Measurements from ENCODE around the gene TMBIM6. TPM values are rescaled to one million over a fixed set of nuclear protein-coding genes. Genes with fewer than 3 reads are reported as not detected.

The TMBIM6 gene
- total RNA-seq, 4 donors from 2014 or later: 181 to 310 (median 224) TPM

- no peaks in the 10 kb centered on the region for H3K27me3 ChIP-seq
- in situ Hi-C loops (cut with MboI; ENCODE audit: low sequenced_read_pairs in 4 of 4) (no loop called here), intact Hi-C loops (cut with DNase I; ENCODE audit: low total_unique reads) (no loop called here)
- peaks cover 82 to 83% of the 10 kb centered on the region in 2 donors for H3K4me1 ChIP-seq
- no peak for TF ChIP-seq POLR2A (IDR thresholded peaks at IDR 0.05)
- no peak for TF ChIP-seq CTCF (IDR thresholded peaks at IDR 0.05 in 4 of 5, conservative IDR thresholded peaks at IDR 0.05 in 1 of 5)
- peak overlapping the region; percentile 60 to 73 (median 70) for H3K27ac ChIP-seq
- no peaks in the 10 kb centered on the region for H3K9me3 ChIP-seq
- H3K4me3 ChIP-seq: no peak overlapping the region
- peak; percentile 17 to 63 for DNase-seq
- peaks cover 0 to 27% of the 10 kb centered on the region in 2 donors for H3K36me3 ChIP-seq
- ATAC-seq: peak; percentile 99 to 100
Observed at GRCh38 chr12:49750027-49750995, 9.0 kb downstream of the TMBIM6 start.

DNA sequence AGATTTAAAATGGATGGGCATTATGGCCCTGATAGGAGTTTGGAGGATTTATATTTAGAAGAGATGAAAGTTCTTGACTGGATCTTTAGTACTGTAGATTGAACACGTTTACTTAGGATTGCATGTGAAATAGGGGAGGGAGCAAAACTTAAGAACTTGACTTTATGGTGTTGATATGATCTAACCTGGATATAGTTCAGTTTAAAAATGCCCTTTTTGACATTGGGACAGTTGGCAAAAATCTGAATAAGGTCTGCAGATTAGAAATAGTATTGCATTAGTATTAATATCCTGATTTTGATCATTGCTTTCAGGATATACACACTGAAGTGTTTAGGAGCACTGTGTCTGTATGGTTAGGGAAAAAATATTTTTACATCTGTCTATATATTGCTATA lies 9.6 kb downstream of the TMBIM6 start:
- no peaks in the 10 kb centered on the region for H3K27me3 ChIP-seq
- no peak for DNase-seq
- no peak overlapping the region for H3K4me3 ChIP-seq
- peaks cover 0 to 34% of the 10 kb centered on the region in 2 donors for H3K36me3 ChIP-seq
- H3K9me3 ChIP-seq: no peaks in the 10 kb centered on the region
- H3K27ac ChIP-seq: peak overlapping the region; percentile 60 to 73 (median 70)
- TF ChIP-seq POLR2A (IDR thresholded peaks at IDR 0.05): no peak
- TF ChIP-seq CTCF (IDR thresholded peaks at IDR 0.05 in 4 of 5, conservative IDR thresholded peaks at IDR 0.05 in 1 of 5): no peak
- peaks cover 76 to 79% of the 10 kb centered on the region in 2 donors for H3K4me1 ChIP-seq
- in situ Hi-C loops (cut with MboI; ENCODE audit: low sequenced_read_pairs in 4 of 4) (no loop called here), intact Hi-C loops (cut with DNase I; ENCODE audit: low total_unique reads) (no loop called here)
- no peak for ATAC-seq

DNA sequence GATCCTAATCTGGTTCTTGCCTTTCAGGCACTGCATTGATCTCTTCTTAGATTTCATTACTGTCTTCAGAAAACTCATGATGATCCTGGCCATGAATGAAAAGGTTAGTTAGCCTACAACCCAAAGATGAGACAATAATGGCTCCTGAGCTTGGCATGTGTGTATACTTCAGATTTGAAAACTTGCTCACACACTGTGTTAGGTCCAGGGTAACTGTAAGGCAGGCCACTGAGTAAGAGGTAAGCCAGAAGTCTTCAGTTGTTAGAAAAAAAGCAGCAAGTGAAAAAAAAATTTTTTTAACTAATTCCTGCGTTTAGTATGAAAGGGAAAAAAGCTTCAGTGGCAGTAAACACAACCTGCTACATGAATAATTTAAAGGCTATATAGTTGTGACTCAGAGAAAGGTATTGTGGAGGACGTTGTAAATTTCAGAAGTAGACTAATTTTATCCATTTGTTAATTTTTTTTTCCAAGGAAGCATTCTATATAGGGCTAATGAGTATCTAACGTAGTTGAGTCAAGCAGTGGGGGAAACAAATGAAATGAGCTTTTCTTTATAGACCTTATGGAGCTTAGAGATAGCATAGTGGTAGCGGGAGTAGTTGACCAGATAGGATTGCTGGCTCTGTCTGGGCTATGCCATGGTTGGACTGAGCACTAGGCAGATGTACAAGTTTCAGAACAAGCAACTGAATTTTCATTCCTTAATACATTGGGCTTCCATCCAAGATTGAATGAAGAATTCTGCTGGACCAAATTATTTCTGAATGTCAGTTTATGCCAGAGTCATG lies 20.5 kb downstream of the TMBIM6 start:
- TF ChIP-seq POLR2A (IDR thresholded peaks at IDR 0.05) (no peak), CTCF (IDR thresholded peaks at IDR 0.05 in 4 of 5, conservative IDR thresholded peaks at IDR 0.05 in 1 of 5) (no peak)
- no peak for ATAC-seq
- intact Hi-C loops (cut with DNase I; ENCODE audit: low total_unique reads): no loop called here

DNA sequence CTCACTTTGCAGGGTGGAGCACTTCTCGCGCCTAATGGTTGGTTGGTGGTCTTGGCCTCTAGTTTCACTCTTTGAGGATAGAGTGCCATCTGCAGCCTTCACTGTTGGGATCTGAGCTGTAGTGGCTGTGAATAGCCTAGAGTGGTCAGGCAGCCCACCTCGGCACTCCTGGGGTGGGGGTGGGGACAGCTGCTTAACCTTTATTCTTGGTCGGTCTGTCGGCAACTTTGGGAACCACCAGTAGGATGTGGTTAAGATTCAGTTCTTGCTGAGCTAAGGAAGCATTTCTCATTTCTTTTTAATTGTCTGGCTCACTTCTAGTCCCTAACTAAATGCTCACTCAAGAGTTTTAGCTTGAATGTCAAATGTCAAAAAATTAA lies 21.1 kb downstream of the TMBIM6 start:
- TF ChIP-seq POLR2A (IDR thresholded peaks at IDR 0.05) (no peak), CTCF (IDR thresholded peaks at IDR 0.05 in 4 of 5, conservative IDR thresholded peaks at IDR 0.05 in 1 of 5) (no peak)
- DNase-seq: no peak
- intact Hi-C loops (cut with DNase I; ENCODE audit: low total_unique reads): no loop called here
- Histone ChIP-seq H3K27me3 (no peaks in the 10 kb centered on the region), H3K27ac (peak overlapping the region in 1 of 4 donors; percentile 10), H3K9me3 (no peaks in the 10 kb centered on the region), H3K4me1 (peaks cover 1 to 3% of the 10 kb centered on the region in 2 donors), H3K4me3 (no peak overlapping the region), H3K36me3 (peaks cover 0 to 77% of the 10 kb centered on the region in 2 donors)
- no peak for ATAC-seq
- in situ Hi-C loops (cut with MboI; ENCODE audit: low sequenced_read_pairs in 4 of 4): no loop called here

More for the DNA sequence above, 20.5 kb downstream of the TMBIM6 start:
- no peak overlapping the region for H3K27ac ChIP-seq
- no peaks in the 10 kb centered on the region for H3K27me3 ChIP-seq
- in situ Hi-C loops (cut with MboI; ENCODE audit: low sequenced_read_pairs in 4 of 4): no loop called here
- no peak for DNase-seq
- peaks cover 0 to 83% of the 10 kb centered on the region in 2 donors for H3K36me3 ChIP-seq
- peaks cover 7 to 8% of the 10 kb centered on the region in 2 donors for H3K4me1 ChIP-seq
- no peak overlapping the region for H3K4me3 ChIP-seq
- H3K9me3 ChIP-seq: no peaks in the 10 kb centered on the region
